ENCODE measurements around the gene FOXN3.

GRCh38 chr14:89400529-89400928 lies 16.5 kb downstream of the FOXN3 start:
- TF ChIP-seq POLR2A (IDR thresholded peaks at IDR 0.05) (no peak), CTCF (IDR thresholded peaks at IDR 0.05) (no peak), POLR2AphosphoS5 (IDR thresholded peaks at IDR 0.05) (no peak)
